H9 (cell line): ENCODE data around the gene TAF4. TPM values are rescaled to one million over a fixed set of nuclear protein-coding genes. Genes with fewer than 3 reads are reported as not detected.
A peak's percentile ranks its signal among the peaks of the same experiment; 100 is the strongest.

Experiments
- DNase-seq: peaks from one replicate; pipeline ENCODE4 v3.0.0-alpha.2; 2017
- H2AFZ ChIP-seq: one replicate; pipeline ENCODE4 v1.6.1; 2013; ENCODE audit warnings: mild to moderate bottlenecking, low read length, control low read depth, moderate library complexity
- H2AK5ac ChIP-seq: 2 replicates; pipeline ENCODE4 v1.6.1; 2013; ENCODE audit warnings: low read length, control low read depth, mixed read lengths; ENCODE audit not compliant: insufficient read length
- H2BK120ac ChIP-seq: one replicate; pipeline ENCODE4 v1.6.1; 2013; ENCODE audit warnings: low read depth, mild to moderate bottlenecking, low read length, control low read depth, inconsistent platforms; ENCODE audit not compliant: poor library complexity, severe bottlenecking
- H2BK12ac ChIP-seq: 2 replicates; pipeline ENCODE4 v1.6.1; 2013; ENCODE audit warnings: low read length, control low read depth, mixed read lengths, low read depth; ENCODE audit not compliant: insufficient read length
- H2BK15ac ChIP-seq: 2 replicates; pipeline ENCODE4 v1.6.1; 2013; ENCODE audit warnings: low read depth, low read length, control low read depth
- H2BK20ac ChIP-seq: one replicate; pipeline ENCODE4 v1.6.1; 2013; ENCODE audit warnings: low read depth, mild to moderate bottlenecking, low read length, control low read depth, inconsistent platforms; ENCODE audit not compliant: poor library complexity, severe bottlenecking
- H2BK5ac ChIP-seq: 2 replicates; pipeline ENCODE4 v1.6.1; 2013; ENCODE audit warnings: low read length, control low read depth, mixed read lengths; ENCODE audit not compliant: insufficient read length
- H3K14ac ChIP-seq: 2 replicates; pipeline ENCODE4 v1.6.1; 2013; ENCODE audit warnings: low read length, control low read depth; ENCODE audit not compliant: insufficient read depth
- H3K18ac ChIP-seq: 2 replicates; pipeline ENCODE4 v1.6.1; 2013; ENCODE audit warnings: low read depth, mild to moderate bottlenecking, mixed read lengths, low read length, control low read depth; ENCODE audit not compliant: insufficient read length
- H3K23ac ChIP-seq: 2 replicates; pipeline ENCODE4 v1.6.1; 2013; ENCODE audit warnings: low read length, control low read depth, mixed read lengths, low read depth; ENCODE audit not compliant: insufficient read length
- H3K23me2 ChIP-seq: 2 replicates; pipeline ENCODE4 v1.6.1; 2013; ENCODE audit warnings: low read depth, mild to moderate bottlenecking, mixed read lengths, low read length, control low read depth; ENCODE audit not compliant: insufficient read length, poor library complexity, severe bottlenecking
- H3K27ac ChIP-seq: 2 replicates; pipeline ENCODE4 v1.5.1; 2013; ENCODE audit warnings: low read length, control low read depth, mixed read lengths, low read depth; ENCODE audit not compliant: insufficient read length
- H3K27me3 ChIP-seq: 2 replicates; pipeline ENCODE4 v1.6.1; 2013; ENCODE audit warnings: low read length, control low read depth, inconsistent platforms; ENCODE audit not compliant: insufficient read depth
- H3K4ac ChIP-seq: 2 replicates; pipeline ENCODE4 v1.6.1; 2013; ENCODE audit warnings: low read depth, mild to moderate bottlenecking, control low read depth, inconsistent platforms, low read length, moderate library complexity
- H3K4me1 ChIP-seq: 2 replicates; pipeline ENCODE4 v1.6.1; 2013; ENCODE audit warnings: low read length, control low read depth, inconsistent platforms; ENCODE audit not compliant: insufficient read depth
- H3K4me2 ChIP-seq: 2 replicates; pipeline ENCODE4 v1.6.1; 2013; ENCODE audit warnings: low read length, control low read depth, mixed read lengths; ENCODE audit not compliant: insufficient read length, insufficient read depth
- H3K56ac ChIP-seq: 2 replicates; pipeline ENCODE4 v1.6.1; 2013; ENCODE audit warnings: low read depth, mild to moderate bottlenecking, mixed read lengths, low read length, control low read depth; ENCODE audit not compliant: insufficient read length
- H3K79me1 ChIP-seq: 2 replicates; pipeline ENCODE4 v1.6.1; 2013; ENCODE audit warnings: low read depth, mild to moderate bottlenecking, moderate library complexity, low read length, control low read depth, inconsistent platforms; ENCODE audit not compliant: insufficient read depth, poor library complexity, severe bottlenecking
- H3K79me2 ChIP-seq: 2 replicates; pipeline ENCODE4 v1.6.1; 2013; ENCODE audit warnings: low read length, control low read depth, inconsistent platforms; ENCODE audit not compliant: insufficient read depth
- H3K9ac ChIP-seq: 2 replicates; pipeline ENCODE4 v1.6.1; 2013; ENCODE audit warnings: low read length, control low read depth, mixed read lengths; ENCODE audit not compliant: insufficient read length; ENCODE audit errors: extremely low read depth
- H3K9me3 ChIP-seq: one replicate; pipeline ENCODE4 v1.6.1; 2013; ENCODE audit warnings: low read depth, low read length, inconsistent platforms; ENCODE audit not compliant: control insufficient read depth
- H3T11ph ChIP-seq: one replicate; pipeline ENCODE4 v1.6.1; 2013; ENCODE audit warnings: mild to moderate bottlenecking, low read length, control low read depth, inconsistent platforms
- H4K20me1 ChIP-seq: one replicate; pipeline ENCODE4 v1.6.1; 2013; ENCODE audit not compliant: control insufficient read depth, insufficient read length, insufficient read depth
- H4K5ac ChIP-seq: 2 replicates; pipeline ENCODE4 v1.6.1; 2013; ENCODE audit warnings: low read depth, mild to moderate bottlenecking, mixed read lengths, low read length, control low read depth; ENCODE audit not compliant: insufficient read length
- H4K8ac ChIP-seq: replicated peaks from 2 replicates; pipeline ENCODE4 v1.6.1; 2013; ENCODE audit warnings: low read length, control low read depth, mixed read lengths, low read depth; ENCODE audit not compliant: insufficient read length
- H4K91ac ChIP-seq: 2 replicates; pipeline ENCODE4 v1.6.1; 2013; ENCODE audit warnings: low read depth, mild to moderate bottlenecking, moderate library complexity, mixed read lengths, low read length, control low read depth; ENCODE audit not compliant: insufficient read length
- H3K27ac Mint-ChIP-seq, 3 experiments: 2 replicates in 2 of 3; 3 replicates in 1 of 3; pipeline ENCODE4 v1.8.0; 2020 to 2021; ENCODE audit warnings: mixed read lengths in 3 of 3, mild to moderate bottlenecking in 1 of 3, moderate library complexity in 1 of 3
- H3K27me3 Mint-ChIP-seq: 2 replicates; pipeline ENCODE4 v1.8.0; 2021; ENCODE audit warnings: low read depth, mild to moderate bottlenecking, moderate library complexity, mixed read lengths
- H3K36me3 Mint-ChIP-seq, 3 experiments: 2 replicates in 2 of 3; 3 replicates in 1 of 3; pipeline ENCODE4 v1.8.0; 2020 to 2021; ENCODE audit warnings: low read depth in 3 of 3, mixed read lengths in 3 of 3; ENCODE audit not compliant: insufficient read depth in 1 of 3
- H3K4me1 Mint-ChIP-seq, 2 experiments: 2 replicates each; pipeline ENCODE4 v1.8.0; 2020; ENCODE audit warnings: mixed read lengths in 2 of 2
- H3K4me3 Mint-ChIP-seq, 2 experiments: 2 replicates in 1 of 2; 3 replicates in 1 of 2; pipeline ENCODE4 v1.8.0; 2020 to 2021; ENCODE audit warnings: mild to moderate bottlenecking in 2 of 2, mixed read lengths in 2 of 2, moderate library complexity in 1 of 2
- H3K9me3 Mint-ChIP-seq, 2 experiments: 2 replicates in 1 of 2; 3 replicates in 1 of 2; pipeline ENCODE4 v1.8.0; 2020; ENCODE audit warnings: mild to moderate bottlenecking in 2 of 2, mixed read lengths in 2 of 2, moderate library complexity in 1 of 2
- CTCF ChIP-seq: fragments of 200-600 bp; sonication (generic); conservative IDR thresholded peaks from 3 replicates; pipeline ENCODE4 v1.8.0; 2021; ENCODE audit warnings: antibody characterized with exemption, mild to moderate bottlenecking
- WGBS: extraction: QIAGEN DNeasy Blood & Tissue Kit; methylation state at CpG from one replicate; pipeline ENCODE4 v1.1.7; 2013; ENCODE audit warnings: missing lambda C conversion rate, low lambda C conversion rate, mixed read lengths; ENCODE audit not compliant: insufficient read length; ENCODE audit errors: extremely low coverage; 5-methylcytosine and 5-hydroxymethylcytosine counted together
- total RNA-seq: library from RNA; stranded (reverse); gene quantifications from 2 replicates; pipeline ENCODE4 v1.2.1, GENCODE V29; 2021

TAF4 gene
- total RNA-seq, 1 experiment from 2014 or later = 30.8 TPM

- no peaks in the 10 kb centered on the region for H3K23me2 ChIP-seq
- Mint-ChIP-seq H3K27me3 (peaks cover 13% of the 10 kb centered on the region), H3K27ac (no peak overlapping the region), H3K4me3 (no peak overlapping the region), H3K36me3 (no peaks in the 10 kb centered on the region), H3K9me3 (no peaks in the 10 kb centered on the region), H3K4me1 (no peaks in the 10 kb centered on the region)
- no peak overlapping the region for H2BK15ac ChIP-seq
- H3K79me1 ChIP-seq = no peaks in the 10 kb centered on the region
- no peak overlapping the region for H2BK5ac ChIP-seq
- no peaks in the 10 kb centered on the region for H3K79me2 ChIP-seq
- H3K27ac ChIP-seq = no peak overlapping the region
- TF ChIP-seq CTCF = no peak
- H4K5ac ChIP-seq = peak overlapping the region; percentile 48
- no peak overlapping the region for H4K91ac ChIP-seq
- no peak overlapping the region for H3K9ac ChIP-seq
- no peak overlapping the region for H3T11ph ChIP-seq
- peak overlapping the region; percentile 26; the same call in 1 of the 2 replicates for H3K14ac ChIP-seq
- no peak for DNase-seq
- H2BK20ac ChIP-seq = no peak overlapping the region
- no peak overlapping the region for H2AFZ ChIP-seq
- no peaks in the 10 kb centered on the region for H3K9me3 ChIP-seq
- H3K56ac ChIP-seq = no peak overlapping the region
- no peak overlapping the region for H2AK5ac ChIP-seq
- peak overlapping the region; percentile 1 for H3K18ac ChIP-seq
- H2BK120ac ChIP-seq = no peak overlapping the region
- no peak overlapping the region for H2BK12ac ChIP-seq
- H3K4ac ChIP-seq = no peak overlapping the region
- no peak overlapping the region for H3K23ac ChIP-seq
- no peak overlapping the region for H3K4me2 ChIP-seq
- no CpG with 5 or more reads among the region's 17 CpGs for WGBS
- peak overlapping the region; percentile 78 for H4K8ac ChIP-seq
- H3K27me3 ChIP-seq = no peaks in the 10 kb centered on the region
- H4K20me1 ChIP-seq = no peaks in the 10 kb centered on the region
- H3K4me1 ChIP-seq = no peaks in the 10 kb centered on the region
Observed at GRCh38 chr20:62087632-62088031, 22.0 kb upstream of the TAF4 start.
